B cell (primary cell): ENCODE measurements around the gene TMOD4. TPM values are rescaled to one million over a fixed set of nuclear protein-coding genes. Genes with fewer than 3 reads are reported as not detected.

Experiments
- ATAC-seq: fragments of 200-7000 bp; cut with Tn5 transposase; one replicate; pipeline ENCODE4 v1.10.0; 2021; ENCODE audit warnings: low read depth, mild to moderate bottlenecking, moderate number of reproducible peaks, moderate library complexity
- CTCF ChIA-PET: fragments of 350-600 bp; sonication (Branson Sonifier 250); formaldehyde crosslinking; loops from one replicate; lab custom pipeline; 2021; ENCODE audit warnings: antibody characterized with exemption, inconsistent platforms; lab: Charles Lee
- POLR2A ChIA-PET: fragments of 350-600 bp; sonication (Branson Sonifier 250); formaldehyde crosslinking; loops from one replicate; lab custom pipeline; 2021; ENCODE audit warnings: antibody characterized with exemption; lab: Charles Lee
- DNase-seq: peaks from one replicate; pipeline ENCODE4 v3.0.0; 2013
- H2AFZ ChIP-seq: 2 replicates; pipeline ENCODE4 v1.6.1; 2012; ENCODE audit warnings: mild to moderate bottlenecking, low read depth, low read length; ENCODE audit not compliant: insufficient read depth, poor library complexity, severe bottlenecking
- H3K27ac ChIP-seq, 2 donors: 1 replicate in 1 of 2; 2 replicates in 1 of 2; pipeline ENCODE4 v1.5.1; 2012 to 2013; ENCODE audit warnings: low read length in 2 of 2, mild to moderate bottlenecking in 2 of 2, moderate library complexity in 1 of 2
- H3K27me3 ChIP-seq, 4 experiments: fragments of 200-600 bp in 1 of 4; sonication (generic) in 1 of 4; replicated peaks in 1 of 4; 1 replicate in 2 of 4; 2 replicates in 2 of 4; pipeline versions ENCODE4 v1.6.1 to v1.7.0; 2013 to 2016; ENCODE audit warnings: low read length in 3 of 4, mild to moderate bottlenecking in 2 of 4, mixed read lengths in 1 of 4, moderate library complexity in 1 of 4; ENCODE audit not compliant: insufficient read depth in 4 of 4, control insufficient read depth in 3 of 4; ENCODE audit errors: control extremely low read depth in 1 of 4
- H3K36me3 ChIP-seq, 2 experiments: replicated peaks in 1 of 2; 1 replicate in 1 of 2; 2 replicates in 1 of 2; pipeline versions ENCODE4 v1.6.1 to v1.7.1; 2013; ENCODE audit warnings: low read length in 1 of 2; ENCODE audit not compliant: insufficient read depth in 2 of 2, control insufficient read depth in 1 of 2; ENCODE audit errors: control extremely low read depth in 1 of 2, extremely low read depth in 1 of 2
- H3K4me1 ChIP-seq, 2 donors: fragments of 200-600 bp in 1 of 2; sonication (generic) in 1 of 2; 1 replicate in 1 of 2; 2 replicates in 1 of 2; pipeline versions ENCODE4 v1.5.1 to v1.6.1; 2013 to 2017; ENCODE audit warnings: low read length in 2 of 2; ENCODE audit not compliant: control insufficient read depth in 2 of 2, insufficient read depth in 2 of 2
- H3K4me2 ChIP-seq: replicated peaks from 2 replicates; pipeline ENCODE3; 2012; ENCODE audit warnings: mild to moderate bottlenecking, low read depth, low read length; ENCODE audit not compliant: poor library complexity, severe bottlenecking
- H3K4me3 ChIP-seq, 5 experiments: fragments of 200-600 bp in 1 of 5; sonication (generic) in 1 of 5; 1 replicate in 3 of 5; 2 replicates in 2 of 5; pipeline versions ENCODE4 v1.5.1 to v1.7.0; 2011 to 2016; ENCODE audit warnings: low read length in 4 of 5, mild to moderate bottlenecking in 4 of 5, low read depth in 2 of 5, control low read depth in 1 of 5, moderate library complexity in 1 of 5; ENCODE audit not compliant: insufficient read depth in 1 of 5; ENCODE audit errors: control extremely low read depth in 1 of 5, extremely low read depth in 1 of 5
- H3K79me2 ChIP-seq: fragments of 200-600 bp; sonication (generic); one replicate; pipeline ENCODE4 v1.6.0; 2016; ENCODE audit warnings: low read length; ENCODE audit not compliant: control insufficient read depth, insufficient read depth
- H3K9ac ChIP-seq: fragments of 200-600 bp; sonication (generic); 2 replicates; pipeline ENCODE4 v1.6.1; 2017; ENCODE audit warnings: mild to moderate bottlenecking, low read length, moderate library complexity
- H3K9me3 ChIP-seq, 3 donors: one replicate each; pipeline versions ENCODE4 v1.6.1 to v1.7.1; 2013; ENCODE audit warnings: low read length in 2 of 3; ENCODE audit not compliant: control insufficient read depth in 2 of 3, insufficient read depth in 1 of 3; ENCODE audit errors: control extremely low read depth in 1 of 3
- H4K20me1 ChIP-seq: 2 replicates; pipeline ENCODE4 v1.6.0; 2012; ENCODE audit warnings: mild to moderate bottlenecking, low read length; ENCODE audit not compliant: insufficient read depth, control insufficient read depth, poor library complexity, severe bottlenecking
- H3K27ac Mint-ChIP-seq: one replicate; pipeline ENCODE4 v1.8.0; 2021; ENCODE audit warnings: mixed read lengths
- H3K27me3 Mint-ChIP-seq: one replicate; pipeline ENCODE4 v1.8.0; 2021; ENCODE audit warnings: mixed read lengths
- H3K4me1 Mint-ChIP-seq: one replicate; pipeline ENCODE4 v1.8.0; 2021; ENCODE audit warnings: mixed read lengths
- H3K4me3 Mint-ChIP-seq: one replicate; pipeline ENCODE4 v1.8.0; 2021; ENCODE audit warnings: mixed read lengths
- H3K9me3 Mint-ChIP-seq: one replicate; pipeline ENCODE4 v1.8.0; 2022; ENCODE audit warnings: mixed read lengths; ENCODE audit not compliant: insufficient read depth
- CTCF ChIP-seq: fragments of 200-600 bp; IDR thresholded peaks from one replicate; pipeline ENCODE4 v1.8.0; 2022; ENCODE audit warnings: antibody characterized with exemption, mild to moderate bottlenecking
- EZH2 ChIP-seq: IDR thresholded peaks from 2 replicates; pipeline ENCODE4 v1.6.1; 2012; ENCODE audit warnings: borderline replicate concordance, low read depth, mild to moderate bottlenecking, moderate library complexity, low read length; ENCODE audit not compliant: insufficient read depth, poor library complexity, severe bottlenecking
- WGBS: methylation state at CpG from one replicate; pipeline ENCODE4 v1.1.5; 2013; ENCODE audit warnings: missing lambda C conversion rate; ENCODE audit not compliant: insufficient coverage; 5-methylcytosine and 5-hydroxymethylcytosine counted together
- intact Hi-C: fragments of 100-400 bp; cut with micrococcal nuclease; formaldehyde crosslinking; loops from one replicate; pipeline ENCODE4 v1.10.0; 2022
- polyA plus RNA-seq: library from polyadenylated mRNA; depleted of rRNA; stranded (reverse); fragments of >200 nt; gene quantifications from 2 replicates; pipeline ENCODE4 v1.2.3, GENCODE V29; 2012
- total RNA-seq, 2 donors: library from RNA; stranded (reverse); fragments of 120-200 nt in 1 of 2; gene quantifications; 1 replicate in 1 of 2; 2 replicates in 1 of 2; pipeline versions ENCODE4 v1.2.3 to v1.2.4, GENCODE V29; 2013 to 2022

The TMOD4 gene
- total and polyA plus RNA-seq, 2 donors (not counting 1 experiment from before 2014, with no cell fraction given): 1.7 to 3.5 TPM

DNA sequence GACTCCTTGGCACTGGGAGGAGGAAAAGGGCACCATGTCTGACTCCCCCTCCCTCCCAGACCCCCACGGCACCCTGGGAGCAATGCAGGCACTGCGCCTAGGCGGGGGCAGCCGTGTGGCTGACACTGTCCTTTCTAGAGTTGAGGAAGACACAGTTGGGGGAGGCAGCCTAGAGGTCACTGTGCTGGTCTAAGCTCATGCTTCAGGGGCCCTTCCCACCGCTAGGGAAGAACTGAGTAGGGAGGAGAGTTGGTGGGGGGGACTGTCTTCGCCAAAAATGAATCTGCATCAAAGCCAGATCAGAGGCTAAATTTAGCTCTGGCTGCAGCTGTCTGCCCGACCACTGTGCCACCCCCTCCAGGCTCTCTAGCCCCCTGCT, 32.7 kb downstream of the TMOD4 start:
- Mint-ChIP-seq H3K4me1 (peaks cover 23% of the 10 kb centered on the region), H3K4me3 (no peak overlapping the region), H3K27ac (no peak overlapping the region), H3K9me3 (no peaks in the 10 kb centered on the region), H3K27me3 (peaks cover 9% of the 10 kb centered on the region)
- ChIA-PET POLR2A (interaction anchor here (0.6 kb wide), 2 partner anchors 14 to 270 kb away, joined by 7 to 10 read pairs; no protein-coding TSS in a partner anchor), CTCF (interaction anchor here (0.6 to 1.3 kb wide), 6 partner anchors 8 to 195 kb away, joined by 3 to 5 read pairs (median 3); partner anchors contain the start of gene TNFAIP8L2)
- Histone ChIP-seq H3K9ac (no peak overlapping the region), H3K4me3 (no peak overlapping the region), H3K4me1 (peaks cover 15 to 19% of the 10 kb centered on the region in 2 donors), H3K27ac (no peak overlapping the region), H4K20me1 (no peaks in the 10 kb centered on the region), H3K27me3 (peaks cover 0 to 20% (median 8%) of the 10 kb centered on the region in 4 experiments), H3K79me2 (no peaks in the 10 kb centered on the region), H2AFZ (no peak overlapping the region), H3K4me2 (no peak overlapping the region), H3K9me3 (peaks cover 0 to 8% (median 0%) of the 10 kb centered on the region in 3 donors), H3K36me3 (no peaks in the 10 kb centered on the region)
- intact Hi-C loops: no loop called here
- 39% methylated on average over 4 of the region's 7 CpGs for WGBS
- ATAC-seq (no peak), DNase-seq (no peak)
- TF ChIP-seq EZH2: no peak
- no peak for TF ChIP-seq CTCF

DNA sequence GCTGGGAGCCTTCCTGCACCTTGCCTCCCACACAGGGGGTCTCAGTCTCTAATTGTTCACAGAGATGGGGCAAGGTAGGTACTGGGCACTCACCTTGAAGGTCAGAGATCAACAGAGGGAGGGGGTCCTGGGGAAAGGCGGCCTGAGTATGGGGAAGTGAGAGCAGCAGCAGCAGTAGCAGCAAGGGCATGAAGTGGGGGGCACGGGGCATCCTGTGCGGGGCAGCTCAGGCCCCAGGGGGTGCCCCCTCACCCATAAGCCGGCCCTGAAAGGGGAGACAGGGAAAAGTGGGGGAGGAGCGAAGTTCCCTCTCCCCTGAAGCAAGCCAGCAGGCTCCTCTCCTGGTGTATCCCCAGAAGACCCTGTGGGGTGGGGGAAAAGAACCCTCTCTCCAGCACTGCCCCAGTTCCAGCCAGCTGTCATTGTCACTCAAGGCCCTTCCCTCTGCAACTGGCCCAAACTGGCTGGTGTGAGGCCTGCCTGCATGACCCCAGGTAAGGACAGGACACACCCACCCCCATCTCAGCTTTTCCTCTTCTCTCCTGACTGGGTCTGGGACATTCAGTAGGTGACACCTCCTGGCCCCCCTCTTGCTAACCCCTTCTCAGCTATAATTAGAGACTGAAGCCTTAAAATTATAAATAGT, 33.2 kb downstream of the TMOD4 start:
- Histone ChIP-seq H3K36me3 (no peaks in the 10 kb centered on the region), H3K9me3 (peaks cover 0 to 8% (median 0%) of the 10 kb centered on the region in 3 donors), H2AFZ (no peak overlapping the region), H3K4me3 (no peak overlapping the region), H3K4me1 (peaks cover 15 to 19% of the 10 kb centered on the region in 2 donors), H3K79me2 (no peaks in the 10 kb centered on the region), H3K4me2 (no peak overlapping the region), H4K20me1 (no peaks in the 10 kb centered on the region), H3K27ac (no peak overlapping the region), H3K9ac (no peak overlapping the region), H3K27me3 (peaks cover 0 to 19% (median 8%) of the 10 kb centered on the region in 4 experiments)
- intact Hi-C loops: no loop called here
- no peak overlapping the region for H3K27ac Mint-ChIP-seq
- peaks cover 9% of the 10 kb centered on the region for H3K27me3 Mint-ChIP-seq
- no peak for TF ChIP-seq CTCF
- TF ChIP-seq EZH2: no peak
- peaks cover 22% of the 10 kb centered on the region for H3K4me1 Mint-ChIP-seq
- POLR2A ChIA-PET: interaction anchor here (0.6 kb wide), 1 partner anchor 14 kb away, joined by 10 read pairs; no protein-coding TSS in a partner anchor
- no peaks in the 10 kb centered on the region for H3K9me3 Mint-ChIP-seq
- ATAC-seq (no peak), DNase-seq (no peak)
- CTCF ChIA-PET: interaction anchor here (0.6 to 1.3 kb wide), 5 partner anchors 13 to 195 kb away, joined by 3 to 5 read pairs (median 3); partner anchors contain the start of gene TNFAIP8L2
- H3K4me3 Mint-ChIP-seq: no peak overlapping the region
- WGBS: 0% methylated on average over 1 of the region's 5 CpGs
